GM12892 (cell line): ENCODE results near the gene RNMT.

Experiments
- POLR2A ChIP-seq: IDR thresholded peaks from 2 replicates; pipeline ENCODE4 v1.6.1; 2011; ENCODE audit warnings: low read depth, low read length, control low read depth
- POLR2AphosphoS5 ChIP-seq: IDR thresholded peaks from 2 replicates; pipeline ENCODE4 v1.6.1; 2011; ENCODE audit warnings: low read depth, low read length, control low read depth

DNA sequence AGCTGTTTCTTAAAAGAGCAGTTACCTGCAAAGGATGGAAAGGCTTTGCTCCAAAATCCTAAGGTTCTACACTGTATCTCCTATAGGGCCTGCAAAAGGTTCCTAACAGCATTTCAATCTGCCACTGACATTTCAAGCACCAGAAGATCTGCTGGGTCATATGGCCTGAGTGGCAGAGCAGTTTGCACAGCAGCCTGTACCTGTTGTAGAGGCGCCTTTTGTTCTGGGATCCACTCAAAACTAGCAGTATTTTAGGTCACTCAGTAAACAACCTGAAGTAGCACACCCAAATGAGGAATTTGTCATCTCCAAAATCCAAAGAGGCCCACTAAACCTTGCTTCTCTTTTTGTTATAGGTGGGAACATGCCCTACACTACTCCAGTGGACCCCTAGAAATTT, 6.3 kb upstream of the RNMT start:
- no peak for TF ChIP-seq POLR2A
- TF ChIP-seq POLR2AphosphoS5: no peak
